OCI-LY7 (cell line): ENCODE results near the gene NUP93. TPM values are rescaled to one million over a fixed set of nuclear protein-coding genes. Genes with fewer than 3 reads are reported as not detected.

Experiments used
- BruUV-seq: library from RNA; stranded (reverse); fragments of 400-500 nt; replicated peaks from 2 replicates; lab custom pipeline; 2021; lab: Mats Ljungman, UMichigan
- CTCF ChIA-PET: fragments of 300-600 bp; sonication (Branson Sonifier 250); formaldehyde crosslinking; loops from one replicate; lab custom pipeline; 2022; ENCODE audit warnings: antibody characterized with exemption; ENCODE audit not compliant: unreplicated experiment; lab: Charles Lee
- POLR2A ChIA-PET: fragments of 300-600 bp; sonication (Branson Sonifier 250); formaldehyde crosslinking; loops from one replicate; lab custom pipeline; 2022; ENCODE audit warnings: antibody characterized with exemption; lab: Charles Lee
- DNase-seq: peaks from one replicate; pipeline ENCODE4 v3.0.0-alpha.2; 2015; ENCODE audit warnings: low spot score
- H2AFZ ChIP-seq: fragments of 200-600 bp; sonication (generic), shearing (Covaris generic); 2 replicates; pipeline ENCODE4 v1.6.1; 2014; ENCODE audit warnings: mild to moderate bottlenecking, antibody characterized with exemption, low read length, moderate library complexity
- H3K27ac ChIP-seq: fragments of 200-600 bp; sonication (generic); 2 replicates; pipeline ENCODE4 v1.5.1; 2014; ENCODE audit warnings: mixed run types, low read depth, mild to moderate bottlenecking, moderate library complexity, low read length, inconsistent platforms; ENCODE audit not compliant: poor library complexity, severe bottlenecking
- H3K36me3 ChIP-seq: fragments of 200-600 bp; sonication (generic); 2 replicates; pipeline ENCODE4 v1.6.1; 2014; ENCODE audit warnings: mild to moderate bottlenecking, antibody characterized with exemption, low read length, moderate library complexity, mixed read lengths; ENCODE audit not compliant: insufficient read depth
- H3K4me1 ChIP-seq: fragments of 200-600 bp; sonication (generic); 2 replicates; pipeline ENCODE4 v1.5.1; 2014; ENCODE audit warnings: mild to moderate bottlenecking, low read length; ENCODE audit not compliant: insufficient read depth, poor library complexity, severe bottlenecking
- H3K4me2 ChIP-seq: fragments of 200-600 bp; sonication (generic); 2 replicates; pipeline ENCODE4 v1.6.1; 2014; ENCODE audit warnings: mild to moderate bottlenecking, low read length
- H3K4me3 ChIP-seq: fragments of 200-600 bp; sonication (generic); 2 replicates; pipeline ENCODE4 v1.5.1; 2014; ENCODE audit warnings: mild to moderate bottlenecking, low read depth, low read length; ENCODE audit not compliant: poor library complexity, severe bottlenecking
- H3K79me2 ChIP-seq: fragments of 200-600 bp; sonication (generic); 2 replicates; pipeline ENCODE4 v1.6.1; 2016; ENCODE audit warnings: low read depth, mild to moderate bottlenecking, low read length, moderate library complexity, mixed read lengths; ENCODE audit not compliant: insufficient read depth
- H3K9me2 ChIP-seq: fragments of 200-600 bp; sonication (generic); 2 replicates; pipeline ENCODE4 v1.6.1; 2016; ENCODE audit warnings: mild to moderate bottlenecking, low read length, mixed read lengths; ENCODE audit not compliant: insufficient read depth
- H3K9me3 ChIP-seq: fragments of 200-600 bp; sonication (generic); 2 replicates; pipeline ENCODE4 v1.6.1; 2014; ENCODE audit warnings: mild to moderate bottlenecking, mixed run types, low read length, mixed read lengths
- H4K20me1 ChIP-seq: fragments of 200-600 bp; sonication (generic); 2 replicates; pipeline ENCODE4 v1.6.1; 2014; ENCODE audit warnings: mild to moderate bottlenecking, antibody characterized with exemption, low read length, moderate library complexity, mixed read lengths; ENCODE audit not compliant: insufficient read depth
- CTCF ChIP-seq: fragments of 200-600 bp; sonication (generic); conservative IDR thresholded peaks from 2 replicates; pipeline ENCODE4 v1.5.1; 2014; ENCODE audit warnings: mild to moderate bottlenecking, antibody characterized with exemption, low read length, moderate library complexity, mixed read lengths
- EZH2phosphoT487 ChIP-seq: fragments of 200-600 bp; sonication (generic); IDR thresholded peaks from 2 replicates; pipeline ENCODE4 v1.6.1; 2018; ENCODE audit warnings: low read depth, borderline replicate concordance, mild to moderate bottlenecking, mixed run types, antibody characterized with exemption, low read length, moderate library complexity, mixed read lengths
- intact Hi-C: fragments of 100-400 bp; cut with micrococcal nuclease; formaldehyde crosslinking; loops from one replicate; pipeline ENCODE4 v1.10.0; 2022; ENCODE audit not compliant: unreplicated experiment
- total RNA-seq, 2 experiments: library from RNA; depleted of rRNA in 1 of 2; stranded (reverse); fragments of >200 nt in 1 of 2; shearing (Covaris generic) in 1 of 2; gene quantifications; 2 replicates each; pipeline ENCODE4 v1.2.3, GENCODE V29; 2014 to 2022

NUP93 gene
- total RNA-seq, 2 experiments from 2014 or later = 119 to 183 TPM

- no peaks in the 10 kb centered on the region for H3K79me2 ChIP-seq
- H2AFZ ChIP-seq = no peak overlapping the region
- intact Hi-C loops = no loop called here
- TF ChIP-seq CTCF (no peak), EZH2phosphoT487 (no peak)
- no peaks in the 10 kb centered on the region for H3K9me2 ChIP-seq
- H3K4me1 ChIP-seq = no peaks in the 10 kb centered on the region
- BruUV-seq = no TSS peak
- no peak overlapping the region for H3K27ac ChIP-seq
- ChIA-PET POLR2A (interaction anchor here (0.6 to 1.0 kb wide), 2 partner anchors 31 to 336 kb away, joined by 3 read pairs; no protein-coding TSS in a partner anchor), CTCF (interaction anchor here (0.6 kb wide), 1 partner anchor 8 kb away, joined by 3 read pairs; no protein-coding TSS in a partner anchor)
- H3K36me3 ChIP-seq = peaks cover 22% of the 10 kb centered on the region
- no peak for DNase-seq
- H3K4me2 ChIP-seq = no peak overlapping the region
- H4K20me1 ChIP-seq = no peaks in the 10 kb centered on the region
- H3K9me3 ChIP-seq = no peaks in the 10 kb centered on the region
- no peak overlapping the region for H3K4me3 ChIP-seq
These were observed 84.9 kb downstream of the NUP93 start for GRCh38 chr16:56814537-56815432.

- TF ChIP-seq CTCF = no peak
- no peak for TF ChIP-seq EZH2phosphoT487
These were observed 85.8 kb downstream of the NUP93 start for GRCh38 chr16:56815721-56816120.

More at GRCh38 chr16:56815721-56816120, 85.8 kb downstream of the NUP93 start:
- no TSS peak for BruUV-seq
- Histone ChIP-seq H3K9me2 (no peaks in the 10 kb centered on the region), H3K4me3 (no peak overlapping the region), H4K20me1 (no peaks in the 10 kb centered on the region), H3K36me3 (peaks cover 31% of the 10 kb centered on the region), H3K79me2 (no peaks in the 10 kb centered on the region), H3K9me3 (no peaks in the 10 kb centered on the region), H3K27ac (no peak overlapping the region), H3K4me2 (no peak overlapping the region), H2AFZ (no peak overlapping the region), H3K4me1 (no peaks in the 10 kb centered on the region)
- ChIA-PET POLR2A (interaction anchor here (0.6 to 1.0 kb wide), 2 partner anchors 31 to 337 kb away, joined by 3 read pairs; no protein-coding TSS in a partner anchor), CTCF (interaction anchor here (0.6 kb wide), 1 partner anchor 9 kb away, joined by 3 read pairs; no protein-coding TSS in a partner anchor)
- DNase-seq = no peak
- intact Hi-C loops = no loop called here
